Stimulated activated CD8-positive, alpha-beta memory T cell treated with anti-CD3 and anti-CD28 coated beads, Interleukin-12 subunit alpha, Interleukin-12 subunit beta, amount 100 ng/mL, for 24 hours (primary cell): ENCODE data around the gene KLF7.

Source experiments
- DNase-seq: peaks from one replicate; pipeline ENCODE4 v3.0.0-alpha.2; 2020; ENCODE audit errors: extremely low read depth

Gene KLF7

GRCh38 chr2:207128867-207129266 is 36.9 kb downstream of the KLF7 start:
- no peak for DNase-seq

- no peak for DNase-seq
Measured at GRCh38 chr2:207126724-207127308, 38.9 kb downstream of the KLF7 start.

- no peak for DNase-seq
Measured at GRCh38 chr2:207123776-207124391, 41.9 kb downstream of the KLF7 start.

- DNase-seq, result peak; percentile 42
Measured at GRCh38 chr2:207123335-207123744, 42.4 kb downstream of the KLF7 start.

- no peak for DNase-seq
Measured at GRCh38 chr2:207122651-207123334, 43.0 kb downstream of the KLF7 start.

- no peak for DNase-seq
Measured at GRCh38 chr2:207121784-207122183, 44.0 kb downstream of the KLF7 start.

- no peak for DNase-seq
Measured at GRCh38 chr2:207119048-207119447, 46.7 kb downstream of the KLF7 start.

GRCh38 chr2:207117668-207118067 is 48.1 kb downstream of the KLF7 start:
- DNase-seq, result no peak

GRCh38 chr2:207115715-207116364 is 49.9 kb downstream of the KLF7 start:
- DNase-seq, result no peak

GRCh38 chr2:207113414-207113813 is 52.3 kb downstream of the KLF7 start:
- DNase-seq, result no peak

GRCh38 chr2:207112785-207113184 is 53.0 kb downstream of the KLF7 start:
- DNase-seq, result no peak

GRCh38 chr2:207112383-207112782 is 53.4 kb downstream of the KLF7 start:
- DNase-seq, result no peak

- DNase-seq, result no peak
Measured at GRCh38 chr2:207111757-207112156, 54.0 kb downstream of the KLF7 start.

- no peak for DNase-seq
Measured at GRCh38 chr2:207110715-207111114, 55.0 kb downstream of the KLF7 start.

- DNase-seq, result no peak
Measured at GRCh38 chr2:207110310-207110709, 55.4 kb downstream of the KLF7 start.

GRCh38 chr2:207109768-207110167 is 56.0 kb downstream of the KLF7 start:
- no peak for DNase-seq

- no peak for DNase-seq
Measured at GRCh38 chr2:207108440-207108839, 57.3 kb downstream of the KLF7 start.

- no peak for DNase-seq
Measured at GRCh38 chr2:207107551-207107950, 58.2 kb downstream of the KLF7 start.

GRCh38 chr2:207107131-207107530 is 58.6 kb downstream of the KLF7 start:
- DNase-seq, result no peak

GRCh38 chr2:207103132-207103531 is 62.6 kb downstream of the KLF7 start:
- no peak for DNase-seq

- no peak for DNase-seq
Measured at GRCh38 chr2:207101984-207102383, 63.8 kb downstream of the KLF7 start.

- DNase-seq, result no peak
Measured at GRCh38 chr2:207097278-207097677, 68.5 kb downstream of the KLF7 start.

GRCh38 chr2:207095963-207096362 is 69.8 kb downstream of the KLF7 start:
- no peak for DNase-seq
